Measurements from ENCODE around the gene ADPRM. TPM values are rescaled to one million over a fixed set of nuclear protein-coding genes. Genes with fewer than 3 reads are reported as not detected.

ADPRM gene
- polyA plus RNA-seq, 1 of the 3 experiments (the other 2 are of a cell fraction): 7.6 TPM

DNA sequence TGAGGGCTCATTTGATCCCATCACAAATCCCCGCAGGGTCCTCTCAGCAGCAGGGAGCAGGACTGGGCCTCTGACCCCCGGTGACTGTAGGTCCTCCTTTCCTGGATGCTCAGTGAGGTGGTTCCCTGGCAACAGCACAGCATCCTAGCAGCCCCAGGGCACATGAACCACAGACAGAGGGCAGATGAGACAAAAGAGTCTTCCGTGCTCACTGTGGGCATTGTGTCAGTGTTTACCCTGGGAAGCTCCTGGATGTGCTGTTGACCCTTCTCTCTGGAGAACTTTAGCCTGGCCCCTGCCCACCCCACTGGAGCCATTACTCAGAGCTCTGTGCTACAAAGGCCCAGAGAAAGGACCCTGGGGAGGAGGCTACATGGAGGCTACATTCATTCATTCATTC is 54.2 kb downstream of the ADPRM start:
- Histone ChIP-seq H3K9ac (no peak overlapping the region), H3K4me1 (ENCODE audit: control insufficient read depth in 1 of 2, insufficient read depth in 2 of 2, low read depth in 1 of 2, low read length in 1 of 2) (peaks cover 0 to 55% of the 10 kb centered on the region in 2 experiments; a peak in 2 of 4 replicates), H4K20me1 (ENCODE audit: insufficient read depth) (no peaks in the 10 kb centered on the region), H3K9me3 (no peaks in the 10 kb centered on the region), H3K9me2 (no peaks in the 10 kb centered on the region), H3K36me3 (replicated peaks in 1 of 2; ENCODE audit: control insufficient read depth in 1 of 2, insufficient read depth in 2 of 2, low read length in 1 of 2) (no peaks in the 10 kb centered on the region), H3K4me2 (no peak overlapping the region), H3K27ac (ENCODE audit: low read depth in 2 of 2, low read length in 1 of 2) (no peak overlapping the region; a peak in 1 of 4 replicates), H2AFZ (ENCODE audit: low read depth) (no peak overlapping the region), H3K27me3 (ENCODE audit: insufficient read depth) (no peaks in the 10 kb centered on the region), H3K79me2 (ENCODE audit: insufficient read depth) (no peaks in the 10 kb centered on the region), H3F3A (replicated peaks; ENCODE audit: insufficient read depth) (no peaks in the 10 kb centered on the region), H3K4me3 (ENCODE audit: low read depth in 2 of 2, low read length in 1 of 2) (no peak overlapping the region)
- CTCF ChIA-PET: interaction anchor here (2.0 to 5.0 kb wide), 3 partner anchors 14 to 124 kb away, joined by 6 to 21 read pairs (median 12); no protein-coding TSS in a partner anchor
- peak; percentile 36 for DNase-seq
- TF ChIP-seq RCOR1 (IDR thresholded peaks at IDR 0.05; ENCODE audit: low read length) (no peak), CHD2 (IDR thresholded peaks at IDR 0.05; ENCODE audit: low read length, partially characterized antibody) (no peak), MEF2A (IDR thresholded peaks at IDR 0.05; ENCODE audit: borderline replicate concordance, low read depth) (no peak), JUND (IDR thresholded peaks at IDR 0.05) (no peak)
- WGBS (ENCODE audit: low lambda C conversion rate): 58% methylated on average over 2 of the region's 3 CpGs
- POLR2A ChIA-PET: no interaction called here

DNA sequence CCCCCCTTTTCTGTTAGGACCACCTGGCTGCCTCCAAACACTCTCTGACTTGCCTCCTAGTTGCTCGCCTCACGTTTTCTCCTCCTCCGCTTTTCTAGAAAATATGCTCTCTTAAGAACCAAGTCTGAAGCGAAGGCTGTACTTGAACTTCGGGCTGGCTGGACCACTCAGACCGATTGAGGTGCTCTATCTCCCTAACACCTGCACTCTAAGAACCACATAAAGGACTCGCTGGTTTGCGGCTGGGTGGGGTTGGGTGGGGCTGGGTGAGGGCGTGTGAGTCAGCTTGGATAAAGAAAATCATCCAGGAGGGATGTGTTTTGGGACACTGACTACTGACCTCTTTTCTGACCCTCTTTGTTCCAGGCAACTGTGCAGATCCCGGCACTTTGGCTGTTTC is 55.3 kb downstream of the ADPRM start:
- ChIA-PET POLR2A (no interaction called here), CTCF (interaction anchor here (1.0 to 5.0 kb wide), 5 partner anchors 15 to 92 kb away, joined by 3 to 21 read pairs (median 12); no protein-coding TSS in a partner anchor)
- Histone ChIP-seq H3F3A (replicated peaks; ENCODE audit: insufficient read depth) (no peaks in the 10 kb centered on the region), H4K20me1 (ENCODE audit: insufficient read depth) (no peaks in the 10 kb centered on the region), H3K4me3 (ENCODE audit: low read depth in 2 of 2, low read length in 1 of 2) (no peak overlapping the region), H3K36me3 (replicated peaks in 1 of 2; ENCODE audit: control insufficient read depth in 1 of 2, insufficient read depth in 2 of 2, low read length in 1 of 2) (no peaks in the 10 kb centered on the region), H2AFZ (ENCODE audit: low read depth) (no peak overlapping the region), H3K4me1 (ENCODE audit: control insufficient read depth in 1 of 2, insufficient read depth in 2 of 2, low read depth in 1 of 2, low read length in 1 of 2) (peaks cover 0 to 59% of the 10 kb centered on the region in 2 experiments; a peak in 2 of 4 replicates), H3K4me2 (no peak overlapping the region), H3K9ac (no peak overlapping the region), H3K79me2 (ENCODE audit: insufficient read depth) (no peaks in the 10 kb centered on the region), H3K9me2 (no peaks in the 10 kb centered on the region), H3K27me3 (ENCODE audit: insufficient read depth) (no peaks in the 10 kb centered on the region), H3K27ac (ENCODE audit: low read depth in 2 of 2, low read length in 1 of 2) (peak overlapping the region in 1 of 2 experiments; percentile 30; a peak in 1 of 4 replicates), H3K9me3 (no peaks in the 10 kb centered on the region)
- 52% methylated on average over 9 of the region's 10 CpGs for WGBS (ENCODE audit: low lambda C conversion rate)
- DNase-seq: no peak
- TF ChIP-seq MEF2A (IDR thresholded peaks at IDR 0.05; ENCODE audit: borderline replicate concordance, low read depth) (no peak), GABPA (IDR thresholded peaks at IDR 0.05; ENCODE audit: low read depth) (no peak), YY1 (IDR thresholded peaks at IDR 0.05; ENCODE audit: low read depth) (no peak), TEAD4 (IDR thresholded peaks at IDR 0.05; ENCODE audit: borderline replicate concordance, insufficient read depth) (no peak), POLR2AphosphoS5 (IDR thresholded peaks at IDR 0.05; ENCODE audit: low read depth, low read length) (no peak), RFX5 (IDR thresholded peaks at IDR 0.05; ENCODE audit: low read length) (no peak)
- TF ChIP-seq, protein P1, sequence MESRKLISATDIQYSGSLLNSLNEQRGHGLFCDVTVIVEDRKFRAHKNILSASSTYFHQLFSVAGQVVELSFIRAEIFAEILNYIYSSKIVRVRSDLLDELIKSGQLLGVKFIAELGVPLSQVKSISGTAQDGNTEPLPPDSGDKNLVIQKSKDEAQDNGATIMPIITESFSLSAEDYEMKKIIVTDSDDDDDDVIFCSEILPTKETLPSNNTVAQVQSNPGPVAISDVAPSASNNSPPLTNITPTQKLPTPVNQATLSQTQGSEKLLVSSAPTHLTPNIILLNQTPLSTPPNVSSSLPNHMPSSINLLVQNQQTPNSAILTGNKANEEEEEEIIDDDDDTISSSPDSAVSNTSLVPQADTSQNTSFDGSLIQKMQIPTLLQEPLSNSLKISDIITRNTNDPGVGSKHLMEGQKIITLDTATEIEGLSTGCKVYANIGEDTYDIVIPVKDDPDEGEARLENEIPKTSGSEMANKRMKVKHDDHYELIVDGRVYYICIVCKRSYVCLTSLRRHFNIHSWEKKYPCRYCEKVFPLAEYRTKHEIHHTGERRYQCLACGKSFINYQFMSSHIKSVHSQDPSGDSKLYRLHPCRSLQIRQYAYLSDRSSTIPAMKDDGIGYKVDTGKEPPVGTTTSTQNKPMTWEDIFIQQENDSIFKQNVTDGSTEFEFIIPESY (IDR thresholded peaks at IDR 0.05; ENCODE audit: borderline replicate concordance, low read depth): no peak
- TF ChIP-seq, protein P2, sequence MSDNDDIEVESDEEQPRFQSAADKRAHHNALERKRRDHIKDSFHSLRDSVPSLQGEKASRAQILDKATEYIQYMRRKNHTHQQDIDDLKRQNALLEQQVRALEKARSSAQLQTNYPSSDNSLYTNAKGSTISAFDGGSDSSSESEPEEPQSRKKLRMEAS (IDR thresholded peaks at IDR 0.05; ENCODE audit: low read depth): no peak
